Subcutaneous abdominal adipose tissue (tissue), 5 donors: ENCODE data around the gene KDM6B.

Experiments
- H3K27ac ChIP-seq: one replicate; pipeline ENCODE4 v1.7.0; 2013; ENCODE audit warnings: low read depth, mild to moderate bottlenecking, inconsistent platforms, low read length, moderate library complexity
- H3K27me3 ChIP-seq, 5 donors: one replicate each; pipeline ENCODE4 v1.7.0; 2013; ENCODE audit warnings: low read length in 5 of 5, inconsistent platforms in 1 of 5; ENCODE audit not compliant: control insufficient read depth in 5 of 5, insufficient read depth in 4 of 5
- H3K36me3 ChIP-seq, 5 donors: one replicate each; pipeline ENCODE4 v1.7.0; 2013; ENCODE audit warnings: low read length in 5 of 5; ENCODE audit not compliant: control insufficient read depth in 5 of 5, insufficient read depth in 5 of 5
- H3K4me1 ChIP-seq, 5 donors: one replicate each; pipeline ENCODE4 v1.7.0; 2013; ENCODE audit warnings: low read length in 5 of 5, mild to moderate bottlenecking in 3 of 5, moderate library complexity in 1 of 5; ENCODE audit not compliant: control insufficient read depth in 5 of 5, insufficient read depth in 5 of 5
- H3K4me3 ChIP-seq, 5 donors: one replicate each; pipeline ENCODE4 v1.7.0; 2013; ENCODE audit warnings: low read length in 5 of 5, low read depth in 1 of 5
- H3K9ac ChIP-seq, 5 donors: one replicate each; pipeline ENCODE4 v1.7.0; 2013; ENCODE audit warnings: low read length in 5 of 5, mild to moderate bottlenecking in 4 of 5, moderate library complexity in 3 of 5
- H3K9me3 ChIP-seq, 5 donors: one replicate each; pipeline ENCODE4 v1.7.0; 2013; ENCODE audit warnings: low read length in 5 of 5; ENCODE audit not compliant: control insufficient read depth in 5 of 5
- donor health status: healthy.
- donor health status: healthy.
- donor health status: healthy.
- donor health status: healthy.
- donor health status: healthy.

Gene KDM6B

DNA sequence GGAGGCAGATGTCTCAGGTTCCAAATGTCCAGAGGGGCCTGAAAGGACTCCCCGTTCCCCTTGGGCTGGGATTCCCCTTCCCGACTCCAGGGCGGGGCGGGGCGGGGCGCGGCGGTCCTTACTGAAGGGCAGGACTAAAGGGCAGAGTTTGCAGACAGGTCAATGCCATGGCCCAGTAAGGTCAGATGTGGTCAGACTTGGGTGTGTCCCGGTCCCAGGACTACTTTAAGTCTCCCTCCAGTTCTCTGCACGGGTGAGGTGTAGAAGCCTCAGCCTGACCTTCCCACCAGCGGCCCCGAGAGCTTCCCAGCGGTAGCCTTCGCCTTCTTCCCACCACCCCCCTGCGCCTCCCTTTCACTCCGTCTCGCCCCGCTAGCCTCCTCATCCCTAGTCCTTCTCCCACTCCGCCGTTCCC is 532 bp downstream of the KDM6B start:
- peaks cover 0 to 5% (median 2%) of the 10 kb centered on the region in 5 donors for H3K27me3 ChIP-seq
- no peaks in the 10 kb centered on the region for H3K9me3 ChIP-seq
- peaks cover 11 to 51% (median 39%) of the 10 kb centered on the region in 5 donors for H3K4me1 ChIP-seq
- H3K27ac ChIP-seq: peak overlapping the region; percentile 100
- peak overlapping the region; percentile 75 to 94 (median 88) for H3K4me3 ChIP-seq
- peaks cover 0 to 2% (median 0%) of the 10 kb centered on the region in 5 donors for H3K36me3 ChIP-seq
- peak overlapping the region; percentile 78 to 97 (median 90) for H3K9ac ChIP-seq

DNA sequence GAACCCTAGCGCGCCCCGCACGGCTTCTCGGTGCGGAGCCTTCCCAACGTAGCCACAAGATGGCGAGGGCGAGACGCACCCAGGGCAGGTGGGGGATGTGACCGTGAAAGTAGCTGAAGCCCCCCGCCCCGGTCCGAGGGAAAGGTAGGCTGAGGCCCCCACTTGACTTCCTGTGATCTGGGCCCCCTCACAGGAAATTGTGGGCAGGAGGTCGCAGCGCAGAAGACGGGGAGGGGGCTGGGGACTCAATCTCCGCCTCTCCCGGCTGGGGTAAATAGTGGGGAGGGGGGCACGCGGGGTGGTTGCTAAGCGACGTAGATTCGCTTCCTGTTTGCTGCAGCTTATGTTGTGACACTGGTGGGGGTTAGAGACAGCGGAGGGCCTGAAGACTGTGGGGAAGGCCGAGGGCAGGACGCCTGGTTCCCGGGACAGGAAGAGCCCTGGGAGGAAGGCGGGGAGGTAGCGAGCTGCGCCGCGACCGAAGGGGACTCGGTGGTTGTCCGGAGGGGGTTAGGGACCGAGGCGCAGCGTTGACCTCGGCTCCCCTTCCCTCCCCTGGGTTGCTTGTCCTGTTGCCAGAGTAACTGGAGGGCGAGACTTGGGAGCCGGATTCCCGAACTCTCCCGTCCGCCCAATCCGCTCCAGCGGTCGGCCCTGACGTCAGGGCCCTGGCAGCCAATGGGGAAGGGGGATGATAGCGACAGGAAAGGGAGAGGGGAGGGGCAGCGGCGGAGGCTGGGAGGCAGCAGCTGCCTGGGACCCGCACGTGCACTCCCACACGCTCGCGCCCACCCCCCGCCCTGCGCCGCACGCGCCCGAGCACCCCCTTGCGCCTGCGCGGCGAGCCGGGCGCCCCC is 1.2 kb downstream of the KDM6B start:
- peaks cover 0 to 5% (median 2%) of the 10 kb centered on the region in 5 donors for H3K27me3 ChIP-seq
- peak overlapping the region; percentile 100 for H3K27ac ChIP-seq
- peaks cover 11 to 54% (median 44%) of the 10 kb centered on the region in 5 donors for H3K4me1 ChIP-seq

DNA sequence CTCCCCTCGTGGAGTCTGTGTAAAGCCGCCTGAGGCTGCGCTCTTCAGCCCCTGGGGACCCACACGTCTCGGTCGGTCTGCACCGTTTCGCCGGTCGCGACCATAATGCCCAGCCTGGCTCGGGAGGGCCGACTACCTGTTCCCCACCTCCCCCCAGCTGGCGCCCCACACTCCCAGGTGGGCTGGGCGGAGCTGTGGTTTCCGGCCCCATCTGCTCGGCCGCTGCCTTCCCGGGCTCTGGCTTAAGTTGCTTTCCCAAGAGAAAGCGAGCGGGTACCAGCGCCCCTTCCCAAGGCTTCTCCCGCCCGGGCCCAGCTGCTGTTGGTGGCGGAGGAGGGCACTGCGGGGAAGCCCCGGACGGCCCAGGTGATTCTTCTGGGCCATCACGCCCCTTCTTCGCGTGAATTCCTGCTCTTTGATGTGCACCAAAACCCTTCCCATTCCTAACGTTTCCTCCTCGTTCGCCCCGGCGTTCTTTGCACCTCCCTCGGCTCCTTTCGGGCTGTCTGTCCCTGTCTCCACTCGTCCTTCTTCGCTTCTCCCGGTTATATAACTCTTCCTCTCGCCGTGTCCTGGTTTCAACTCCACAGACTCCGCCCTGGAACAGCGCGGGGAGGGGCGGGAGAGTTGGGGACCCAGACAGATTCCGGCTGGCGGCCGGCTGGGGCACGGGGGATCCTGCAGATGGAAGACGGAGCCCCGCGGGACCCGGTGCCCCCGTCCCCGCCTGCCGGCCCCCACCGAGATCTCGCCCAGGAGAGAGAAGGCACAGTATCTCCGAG is 2.0 kb downstream of the KDM6B start:
- Histone ChIP-seq H3K9me3 (no peaks in the 10 kb centered on the region), H3K4me1 (peaks cover 13 to 61% (median 48%) of the 10 kb centered on the region in 5 donors), H3K27me3 (peaks cover 0 to under 1% (median 0%) of the 10 kb centered on the region in 5 donors)

More for the DNA sequence above, 1.2 kb downstream of the KDM6B start:
- H3K4me3 ChIP-seq: peak overlapping the region; percentile 75 to 94 (median 88)
- H3K9me3 ChIP-seq: no peaks in the 10 kb centered on the region
- peaks cover 0 to 8% (median 0%) of the 10 kb centered on the region in 5 donors for H3K36me3 ChIP-seq
- H3K9ac ChIP-seq: peak overlapping the region in 4 of 5 donors; percentile 91 to 97 (median 95)

DNA sequence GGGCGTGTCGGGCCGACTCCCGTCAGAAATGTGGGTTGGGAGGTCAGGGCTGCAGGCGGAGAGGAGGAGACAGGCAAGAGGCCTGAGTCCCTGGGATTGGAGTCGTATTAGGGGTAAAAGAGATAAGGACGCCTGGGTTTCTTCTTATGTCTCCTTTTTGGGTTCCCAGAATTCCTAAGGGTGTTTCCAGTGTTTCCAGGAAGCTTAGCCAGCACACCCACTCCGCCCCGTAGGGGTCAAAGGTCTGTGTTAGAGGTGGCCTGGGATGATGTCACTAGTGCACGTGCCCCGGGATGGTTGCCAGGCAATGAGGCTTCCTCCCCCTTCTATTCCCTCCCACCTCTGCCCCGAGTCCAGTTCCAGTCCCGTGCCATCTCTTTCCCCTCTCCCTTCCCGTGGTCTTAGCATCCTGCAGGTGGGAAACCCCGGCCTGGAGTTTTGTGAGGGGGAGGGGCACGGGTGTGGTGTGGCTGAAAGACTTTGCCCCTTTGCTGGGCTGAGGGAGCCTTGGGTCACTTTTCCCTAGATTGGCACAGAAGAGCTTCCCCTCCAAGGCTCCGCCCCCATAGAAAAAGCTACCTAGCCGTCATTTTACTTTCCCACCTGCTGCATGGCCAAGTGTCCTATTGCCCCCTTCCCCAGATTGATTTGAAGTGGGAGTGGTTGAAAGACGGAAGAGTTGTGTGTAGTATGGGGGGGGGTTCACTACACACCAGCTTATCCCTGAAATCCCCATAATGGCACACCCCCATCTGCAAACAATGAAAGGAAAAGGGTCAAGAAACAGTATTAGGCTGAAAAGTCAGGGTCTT is 2.8 kb downstream of the KDM6B start:
- Histone ChIP-seq H3K36me3 (peaks cover 0 to 9% (median 0%) of the 10 kb centered on the region in 5 donors), H3K9ac (peak overlapping the region; percentile 79 to 97 (median 91)), H3K27ac (peak overlapping the region; percentile 100), H3K4me3 (peak overlapping the region; percentile 69 to 89 (median 87)), H3K4me1 (peaks cover 17 to 67% (median 54%) of the 10 kb centered on the region in 5 donors), H3K27me3 (no peaks in the 10 kb centered on the region), H3K9me3 (no peaks in the 10 kb centered on the region)

More for the DNA sequence above, 2.0 kb downstream of the KDM6B start:
- H3K36me3 ChIP-seq: peaks cover 0 to 9% (median 0%) of the 10 kb centered on the region in 5 donors
- H3K9ac ChIP-seq: peak overlapping the region; percentile 56 to 97 (median 91)
- H3K4me3 ChIP-seq: peak overlapping the region; percentile 75 to 89 (median 88)
- H3K27ac ChIP-seq: peak overlapping the region; percentile 100

DNA sequence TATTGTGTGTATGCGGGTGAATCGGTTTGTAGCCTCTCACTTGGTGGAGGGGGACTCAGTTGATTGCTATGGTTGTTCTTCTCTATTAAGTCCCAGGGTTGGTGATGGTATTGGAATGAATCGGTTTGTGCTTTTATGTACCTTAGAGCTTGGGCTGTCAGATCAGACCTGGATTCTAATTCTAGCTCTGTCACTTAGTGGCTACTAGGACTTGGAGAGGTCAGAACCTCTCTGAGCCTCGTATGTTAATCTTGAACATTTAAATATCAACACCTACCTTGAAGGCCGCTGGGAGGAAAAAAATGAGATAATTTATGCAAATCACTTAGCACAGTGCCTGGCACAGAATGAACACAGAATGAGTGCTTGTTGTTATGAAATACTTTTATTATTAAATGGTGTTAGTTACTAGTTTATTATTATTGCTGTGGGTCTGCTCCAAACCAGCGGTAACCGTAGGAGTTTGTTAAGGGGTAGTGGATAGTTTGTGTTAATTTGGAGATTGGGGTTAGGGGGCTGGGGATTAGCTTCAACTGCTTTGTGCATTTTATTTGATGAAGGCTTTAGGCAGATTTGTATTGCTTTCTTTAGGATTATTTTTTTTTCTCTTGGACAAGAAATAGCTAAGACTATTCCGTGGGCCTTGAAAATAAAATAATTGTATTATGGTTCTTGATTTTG is 3.5 kb downstream of the KDM6B start:
- Histone ChIP-seq H3K27ac (peak overlapping the region; percentile 100), H3K4me3 (peak overlapping the region; percentile 69 to 89 (median 87)), H3K4me1 (peaks cover 17 to 70% (median 54%) of the 10 kb centered on the region in 5 donors), H3K27me3 (no peaks in the 10 kb centered on the region), H3K9ac (peak overlapping the region; percentile 38 to 97 (median 87)), H3K36me3 (peaks cover 0 to 9% (median 0%) of the 10 kb centered on the region in 5 donors), H3K9me3 (no peaks in the 10 kb centered on the region)

DNA sequence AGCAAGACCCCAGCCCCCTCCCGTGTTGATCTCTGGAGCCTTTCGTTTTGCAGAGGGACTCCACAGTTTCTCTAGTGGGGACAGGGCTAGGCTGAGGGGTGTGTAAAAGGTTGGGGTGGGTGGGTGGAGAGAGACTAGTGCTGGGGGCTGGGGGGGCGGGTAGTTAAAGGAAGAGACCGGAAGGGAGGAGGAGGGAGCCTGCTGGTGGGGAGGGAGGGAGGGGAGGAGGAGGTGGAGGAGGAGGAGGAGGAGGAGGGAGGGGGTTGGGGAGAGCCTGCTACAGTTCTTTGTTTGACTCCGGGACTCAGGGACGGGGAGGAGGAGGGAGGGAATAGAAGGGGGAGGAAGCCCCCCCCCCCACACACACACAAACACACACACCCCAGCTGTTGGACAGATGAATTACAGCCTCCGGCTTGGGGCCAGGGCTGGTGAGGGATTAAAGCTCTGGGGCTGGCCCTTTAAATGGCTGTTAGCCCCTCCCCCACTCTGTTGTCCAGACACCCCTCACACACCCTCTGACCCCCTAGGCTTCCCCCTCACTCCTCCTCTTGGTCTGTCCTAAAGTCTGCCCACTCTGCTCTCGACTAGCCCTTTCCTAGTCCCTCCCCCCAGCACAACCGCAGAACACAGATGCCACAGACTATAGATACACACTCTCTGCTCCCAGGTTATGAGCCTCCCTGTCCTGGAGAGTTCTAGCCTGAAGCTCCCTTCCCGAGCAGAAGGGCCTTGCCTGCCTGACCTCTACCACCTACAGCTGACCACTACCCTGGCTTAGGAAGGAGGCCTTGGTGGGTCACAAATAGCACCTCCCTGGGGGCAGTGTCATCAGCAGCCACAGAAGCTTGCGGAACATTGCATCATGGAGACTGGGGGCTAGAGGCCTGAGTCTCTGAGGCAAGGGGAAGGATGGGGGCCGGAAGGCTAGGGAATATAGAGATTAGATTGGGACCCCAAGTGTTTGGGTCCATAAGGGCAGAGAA is 4.4 kb downstream of the KDM6B start:
- H3K36me3 ChIP-seq: peaks cover 0 to 11% (median 0%) of the 10 kb centered on the region in 5 donors
- peaks cover 19 to 69% (median 49%) of the 10 kb centered on the region in 5 donors for H3K4me1 ChIP-seq
- H3K9me3 ChIP-seq: no peaks in the 10 kb centered on the region
- H3K4me3 ChIP-seq: peak overlapping the region in 4 of 5 donors; percentile 69 to 89 (median 82)
- H3K27ac ChIP-seq: peak overlapping the region; percentile 100
- peaks cover 0 to 6% (median 0%) of the 10 kb centered on the region in 5 donors for H3K27me3 ChIP-seq
- H3K9ac ChIP-seq: peak overlapping the region in 4 of 5 donors; percentile 2 to 97 (median 37)

DNA sequence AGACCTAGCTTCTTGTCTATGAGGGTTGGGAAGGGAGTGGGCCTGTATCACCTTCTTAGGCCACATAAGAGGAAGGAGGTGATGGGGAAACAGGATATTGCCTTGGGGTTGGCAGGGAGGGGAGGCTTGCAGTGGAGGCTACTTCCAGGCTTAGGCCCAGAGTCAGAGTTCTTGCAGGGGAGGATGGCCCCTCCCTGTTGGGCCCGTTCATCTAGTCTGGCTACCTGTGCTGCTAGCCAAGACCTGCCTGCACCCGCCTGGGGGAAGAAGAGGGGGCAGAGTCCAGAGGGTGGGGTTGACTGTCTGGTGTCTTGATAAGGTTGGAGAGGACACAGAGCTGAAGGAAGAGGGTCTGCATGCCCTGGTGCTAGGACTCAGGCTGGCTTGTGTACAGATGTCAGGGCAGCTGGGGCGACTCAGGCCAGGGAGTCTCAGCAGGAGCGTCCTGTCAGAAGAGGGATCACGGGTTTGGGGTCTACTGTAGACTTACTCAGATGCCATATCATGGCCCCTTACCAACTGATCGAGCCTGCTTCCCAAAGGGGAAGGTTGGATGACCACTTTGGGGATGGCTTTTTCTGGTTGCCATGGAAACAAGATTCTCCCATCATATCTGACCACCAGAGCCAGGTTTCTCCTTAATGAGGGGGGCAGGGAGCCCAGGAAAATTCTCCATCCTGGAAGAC is 5.3 kb downstream of the KDM6B start:
- H3K9ac ChIP-seq: peak overlapping the region in 2 of 5 donors; percentile 2 to 71
- peaks cover 0 to 11% (median 0%) of the 10 kb centered on the region in 5 donors for H3K36me3 ChIP-seq
- H3K4me3 ChIP-seq: peak overlapping the region in 1 of 5 donors; percentile 48
- H3K27me3 ChIP-seq: peaks cover 0 to 6% (median 0%) of the 10 kb centered on the region in 5 donors
- H3K27ac ChIP-seq: peak overlapping the region; percentile 100
- H3K9me3 ChIP-seq: no peaks in the 10 kb centered on the region
- peaks cover 19 to 73% (median 47%) of the 10 kb centered on the region in 5 donors for H3K4me1 ChIP-seq

DNA sequence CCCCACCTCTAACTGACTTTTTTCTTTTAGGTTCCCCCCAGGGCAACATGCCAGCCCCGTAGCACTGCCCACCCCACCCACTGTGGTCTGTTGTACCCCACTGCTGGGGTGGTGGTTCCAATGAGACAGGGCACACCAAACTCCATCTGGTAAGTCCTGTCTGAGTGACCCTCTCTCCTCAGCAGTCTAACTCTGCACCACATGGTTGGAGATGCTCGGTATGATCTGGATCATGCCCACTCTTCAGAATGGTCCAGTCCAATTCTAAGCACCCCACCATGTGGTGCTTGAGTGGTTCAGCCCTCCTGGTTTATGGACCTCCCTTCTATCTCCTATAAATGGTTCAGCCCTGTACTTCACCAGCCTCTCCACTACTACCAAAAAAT is 5.9 kb downstream of the KDM6B start:
- peaks cover 21 to 74% (median 51%) of the 10 kb centered on the region in 5 donors for H3K4me1 ChIP-seq
- H3K27me3 ChIP-seq: peaks cover 0 to 6% (median 0%) of the 10 kb centered on the region in 5 donors
- H3K27ac ChIP-seq: peak overlapping the region; percentile 100
- peaks cover 0 to 11% (median 0%) of the 10 kb centered on the region in 5 donors for H3K36me3 ChIP-seq
- peak overlapping the region in 1 of 5 donors; percentile 65 for H3K9ac ChIP-seq
- no peaks in the 10 kb centered on the region for H3K9me3 ChIP-seq
- H3K4me3 ChIP-seq: no peak overlapping the region
